Fibroblast of mammary gland (primary cell): Measurements from ENCODE around the gene VAMP5.

Source experiments
- DNase-seq: peaks from one replicate; pipeline ENCODE4 v3.0.0-alpha.2; 2010; ENCODE audit warnings: low read depth
- H3K4me3 ChIP-seq: 2 replicates; pipeline ENCODE4 v1.5.1; 2011; ENCODE audit warnings: low read depth, mild to moderate bottlenecking, low read length, moderate library complexity; ENCODE audit not compliant: control insufficient read depth
- CTCF ChIP-seq: conservative IDR thresholded peaks from 2 replicates; pipeline ENCODE4 v1.5.1; 2011; ENCODE audit warnings: low read depth, low read length, inconsistent platforms; ENCODE audit not compliant: control insufficient read depth, insufficient read depth

Gene VAMP5

GRCh38 chr2:85619617-85620016, 35.4 kb downstream of the VAMP5 start:
- no peak overlapping the region for H3K4me3 ChIP-seq
- no peak for TF ChIP-seq CTCF
- DNase-seq = no peak

GRCh38 chr2:85621338-85621737, 37.1 kb downstream of the VAMP5 start:
- no peak overlapping the region for H3K4me3 ChIP-seq
- TF ChIP-seq CTCF = no peak
- no peak for DNase-seq

- no peak for TF ChIP-seq CTCF
- no peak overlapping the region for H3K4me3 ChIP-seq
- no peak for DNase-seq
These were observed 39.8 kb downstream of the VAMP5 start for GRCh38 chr2:85623991-85624390.

GRCh38 chr2:85628658-85629057, 44.4 kb downstream of the VAMP5 start:
- no peak overlapping the region for H3K4me3 ChIP-seq
- no peak for DNase-seq
- no peak for TF ChIP-seq CTCF

- DNase-seq = no peak
- no peak for TF ChIP-seq CTCF
- no peak overlapping the region for H3K4me3 ChIP-seq
These were observed 47.1 kb downstream of the VAMP5 start for GRCh38 chr2:85631316-85631715.

- DNase-seq = no peak
- TF ChIP-seq CTCF = no peak
- H3K4me3 ChIP-seq = no peak overlapping the region
These were observed 50.8 kb downstream of the VAMP5 start for GRCh38 chr2:85635011-85635410.

- no peak overlapping the region for H3K4me3 ChIP-seq
- peak; percentile 33 for DNase-seq
- TF ChIP-seq CTCF = no peak
These were observed 51.4 kb downstream of the VAMP5 start for GRCh38 chr2:85635636-85636035.
